Measurements from ENCODE around the gene ASAP3.

The ASAP3 gene

DNA sequence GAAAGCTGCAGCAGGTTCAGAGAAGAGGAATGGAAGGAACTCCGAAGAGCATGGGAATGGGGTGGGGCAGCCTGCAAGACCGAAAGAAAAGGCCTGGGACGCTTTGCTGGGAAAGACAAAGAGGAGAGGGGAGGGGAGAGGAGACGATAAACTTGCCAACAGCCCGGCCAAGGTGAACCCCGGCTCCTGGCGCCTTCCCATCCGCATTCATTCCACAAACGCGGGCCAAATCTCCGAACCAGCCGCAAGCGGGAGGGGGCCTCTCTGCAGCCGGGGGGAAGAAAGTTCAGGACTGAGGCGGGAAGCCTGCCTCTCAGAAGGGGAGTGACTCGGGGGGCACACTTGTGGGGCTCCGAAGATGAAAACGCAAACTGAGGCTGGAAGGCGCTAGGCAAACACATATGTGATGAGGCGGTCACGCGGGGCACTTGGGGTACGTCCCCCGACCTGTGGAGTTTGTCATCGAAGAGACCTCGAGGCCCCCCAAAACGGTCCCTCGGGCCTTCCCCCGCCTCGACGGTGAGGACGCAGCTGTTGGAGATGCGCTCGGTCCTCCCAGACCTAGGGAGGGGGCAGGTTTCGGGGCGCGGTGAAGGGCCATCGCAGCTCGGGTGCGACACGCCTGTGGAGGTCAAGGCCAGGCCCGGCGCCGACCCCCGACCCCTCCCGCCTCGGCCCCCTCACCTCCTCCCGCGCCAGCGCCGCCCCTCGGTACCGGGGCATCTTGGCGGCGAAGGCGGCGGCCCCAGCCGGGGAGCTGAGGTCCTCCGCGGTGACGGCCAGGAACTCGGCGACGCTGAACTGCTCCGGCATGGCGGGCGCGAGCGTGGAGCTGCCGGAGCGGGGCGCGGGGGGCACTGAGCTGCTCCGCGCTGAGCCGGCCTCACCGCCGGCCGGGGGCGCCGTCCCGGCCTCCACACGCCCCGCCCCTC lies at the start of gene ASAP3:
ASAP3 (minus strand) TSS at position 859 of the 932 bp plus-strand sequence; CDS start at position 813, 46 bp downstream.
- peak in 1 of 3 donors; percentile 1 for DNase-seq (ENCODE audit: low read depth in 2 of 3, low spot score in 1 of 3)

GRCh38 chr1:23533246-23534023 lies 49.5 kb upstream of the ASAP3 start:
- no peak for DNase-seq (ENCODE audit: low read depth in 2 of 3, low spot score in 1 of 3)

GRCh38 chr1:23531562-23532094 lies 47.6 kb upstream of the ASAP3 start:
- no peak for DNase-seq (ENCODE audit: low read depth in 2 of 3, low spot score in 1 of 3)

- DNase-seq (ENCODE audit: low read depth in 2 of 3, low spot score in 1 of 3) = peak; percentile 62 to 77 (median 71)
Observed at GRCh38 chr1:23530747-23531561, 47.0 kb upstream of the ASAP3 start, which contains the start of gene E2F2. Gene E2F2 (minus strand): TSS chr1:23531233. CDS start chr1:23530793, 440 bp downstream.

GRCh38 chr1:23530087-23530746 lies 46.2 kb upstream of the ASAP3 start:
- DNase-seq (ENCODE audit: low read depth in 2 of 3, low spot score in 1 of 3) = no peak

- no peak for DNase-seq (ENCODE audit: low read depth in 2 of 3, low spot score in 1 of 3)
Observed at GRCh38 chr1:23529146-23530086, 45.4 kb upstream of the ASAP3 start.

- DNase-seq (ENCODE audit: low read depth in 2 of 3, low spot score in 1 of 3) = peak; percentile 70 to 80 (median 74)
Observed at GRCh38 chr1:23528250-23528978, 44.4 kb upstream of the ASAP3 start.

- DNase-seq (ENCODE audit: low read depth in 2 of 3, low spot score in 1 of 3) = no peak
Observed at GRCh38 chr1:23527900-23528249, 43.9 kb upstream of the ASAP3 start.

DNA sequence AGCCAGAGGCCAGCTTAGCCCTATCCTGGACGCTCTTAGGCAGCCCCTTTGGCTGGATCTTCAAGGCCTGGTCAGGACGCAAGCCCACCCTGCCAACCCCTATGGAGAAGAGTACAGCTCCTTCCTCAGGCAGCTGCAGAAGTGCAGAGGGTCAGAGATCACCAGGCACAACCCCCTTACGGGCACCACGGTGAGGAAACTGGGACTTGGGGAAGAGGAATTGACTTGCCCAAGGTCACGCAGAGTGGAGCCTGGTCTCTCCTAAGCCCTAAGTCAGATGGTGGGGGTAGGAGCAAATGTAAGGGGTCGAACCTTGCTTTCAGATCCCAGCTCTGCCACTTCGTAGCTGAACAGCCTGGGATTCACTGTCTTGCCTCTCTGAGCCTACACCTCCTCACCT lies 43.4 kb upstream of the ASAP3 start:
- no peak for DNase-seq (ENCODE audit: low read depth in 2 of 3, low spot score in 1 of 3)

- DNase-seq (ENCODE audit: low read depth in 2 of 3, low spot score in 1 of 3) = no peak
Observed at GRCh38 chr1:23526329-23527041, 42.5 kb upstream of the ASAP3 start.

DNA sequence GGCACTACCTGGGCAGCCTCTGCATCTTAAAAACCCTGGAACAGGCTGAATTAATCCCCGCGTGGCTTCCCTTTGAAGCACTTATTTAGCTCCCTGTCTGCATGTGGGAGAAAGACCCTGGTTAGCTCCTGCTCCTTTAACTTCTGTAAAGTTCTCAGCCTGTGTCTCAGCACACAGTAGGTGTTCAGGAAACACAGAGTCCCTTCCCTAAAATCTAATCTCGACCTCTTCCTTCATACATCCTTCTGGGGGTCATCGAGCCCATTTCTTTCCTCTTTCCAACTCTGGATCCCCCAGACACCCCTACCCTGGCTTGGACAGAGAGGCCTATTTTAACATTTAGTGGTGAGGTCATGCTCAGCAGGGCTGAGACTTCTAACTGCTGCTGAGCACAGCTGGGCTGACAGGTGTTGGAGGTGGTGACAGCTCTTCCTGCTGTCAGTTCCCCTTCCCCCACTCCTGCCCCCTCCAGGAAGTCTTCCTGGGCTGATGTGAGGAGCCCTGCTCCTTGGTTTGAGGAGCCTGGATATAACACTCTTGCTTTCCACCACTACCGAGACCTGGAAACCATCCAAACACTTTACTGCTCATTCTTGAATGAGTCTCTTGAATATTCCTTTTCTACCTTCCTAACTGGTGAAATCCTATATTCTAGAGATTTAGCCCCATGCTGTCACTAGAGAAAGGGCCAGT lies 41.7 kb upstream of the ASAP3 start:
- no peak for DNase-seq (ENCODE audit: low read depth in 2 of 3, low spot score in 1 of 3)

- peak in 1 of 3 donors; percentile 11 for DNase-seq (ENCODE audit: low read depth in 2 of 3, low spot score in 1 of 3)
Observed at GRCh38 chr1:23524716-23525401, 40.9 kb upstream of the ASAP3 start.

GRCh38 chr1:23524163-23524562 lies 40.2 kb upstream of the ASAP3 start:
- no peak for DNase-seq (ENCODE audit: low read depth in 2 of 3, low spot score in 1 of 3)

GRCh38 chr1:23522244-23522982 lies 38.4 kb upstream of the ASAP3 start:
- DNase-seq (ENCODE audit: low read depth in 2 of 3, low spot score in 1 of 3) = no peak

GRCh38 chr1:23521588-23521987 lies 37.6 kb upstream of the ASAP3 start:
- DNase-seq (ENCODE audit: low read depth in 2 of 3, low spot score in 1 of 3) = no peak

- DNase-seq (ENCODE audit: low read depth in 2 of 3, low spot score in 1 of 3) = no peak
Observed at GRCh38 chr1:23517581-23517980, 33.6 kb upstream of the ASAP3 start.
